ENCODE data around the gene FBXO5. TPM values are rescaled to one million over a fixed set of nuclear protein-coding genes. Genes with fewer than 3 reads are reported as not detected.
A peak's percentile ranks its signal among the peaks of the same experiment; 100 is the strongest.

Gene FBXO5
- total RNA-seq: 6.8 to 10.8 TPM (median 7.3 TPM) in 3 replicates
- long read RNA-seq, transcript FBXO5-201 (5 exons, 2,037 nt): minor isoform, 6 of 15 reads
- long read RNA-seq, transcript FBXO5-202 (5 exons, 2,221 nt): major isoform, 9 of 15 reads
- long read RNA-seq, partial matches to known transcripts: 0 of 15 reads
- long read RNA-seq, other reads (novel, unspliced or antisense): 0 of 15 reads

GRCh38 chr6:152982904-152983636 lies at the start of gene FBXO5:
Gene FBXO5, minus strand, starts transcription at chr6:152983041. Its CDS starts 82 bp downstream, at chr6:152982959.
- H3K4me1 Mint-ChIP-seq (ENCODE audit: low read depth): peaks cover 48% of the 10 kb centered on the region
- H3K27me3 Mint-ChIP-seq (ENCODE audit: low read depth): no peaks in the 10 kb centered on the region
- peak within 1 kb of the TSS; percentile 99 for H3K27ac Mint-ChIP-seq (ENCODE audit: unreplicated experiment)
- TF ChIP-seq CTCF (IDR thresholded peaks at IDR 0.05): peak; percentile 10
- H3K4me3 Mint-ChIP-seq (ENCODE audit: unreplicated experiment): peak within 1 kb of the TSS; percentile 98
- DNase-seq (ENCODE audit: low spot score): peak; percentile 99
- no peaks in the 10 kb centered on the region for H3K36me3 Mint-ChIP-seq (ENCODE audit: low read depth)
- H3K9me3 Mint-ChIP-seq (ENCODE audit: low read depth): no peaks in the 10 kb centered on the region

DNA sequence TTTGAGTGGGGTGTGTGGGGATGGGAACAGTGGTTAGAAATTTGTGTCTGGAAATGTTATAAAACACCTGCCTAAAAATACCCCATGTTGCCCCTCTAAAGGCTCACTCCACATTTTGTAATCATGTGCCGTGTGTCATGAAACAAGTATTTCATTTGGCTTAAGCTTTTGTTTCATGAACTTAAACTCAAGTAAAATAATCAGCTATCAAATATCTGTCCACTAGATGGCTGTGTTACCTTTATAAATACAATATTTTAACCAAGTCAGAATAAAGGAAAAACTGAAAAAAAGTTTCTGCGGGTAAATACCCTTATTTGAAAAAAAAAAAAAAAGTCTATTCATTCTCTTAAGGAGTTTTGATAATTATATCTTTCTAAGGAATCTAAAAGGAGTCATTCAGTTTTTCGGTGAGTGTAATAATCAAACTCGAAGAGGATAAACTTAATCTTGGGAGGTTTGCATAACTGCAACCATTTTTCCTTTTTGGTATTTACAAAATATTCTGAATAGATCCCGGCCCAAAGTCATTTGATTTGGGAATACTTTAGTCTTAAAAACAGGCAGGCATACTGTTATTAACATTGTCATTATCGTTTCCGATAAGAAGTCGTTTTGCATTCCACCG lies 49.5 kb upstream of the FBXO5 start:
- DNase-seq (ENCODE audit: low spot score): no peak
- H3K36me3 Mint-ChIP-seq (ENCODE audit: low read depth): no peaks in the 10 kb centered on the region
- no peaks in the 10 kb centered on the region for H3K27me3 Mint-ChIP-seq (ENCODE audit: low read depth)
- peak; percentile 88 for TF ChIP-seq CTCF (IDR thresholded peaks at IDR 0.05)
- H3K27ac Mint-ChIP-seq (ENCODE audit: unreplicated experiment): no peak overlapping the region
- peaks cover 10% of the 10 kb centered on the region for H3K4me1 Mint-ChIP-seq (ENCODE audit: low read depth)
- H3K9me3 Mint-ChIP-seq (ENCODE audit: low read depth): no peaks in the 10 kb centered on the region
- H3K4me3 Mint-ChIP-seq (ENCODE audit: unreplicated experiment): no peak overlapping the region

GRCh38 chr6:153031335-153031955 lies 48.6 kb upstream of the FBXO5 start:
- H3K27ac Mint-ChIP-seq (ENCODE audit: unreplicated experiment): no peak overlapping the region
- no peaks in the 10 kb centered on the region for H3K27me3 Mint-ChIP-seq (ENCODE audit: low read depth)
- H3K9me3 Mint-ChIP-seq (ENCODE audit: low read depth): no peaks in the 10 kb centered on the region
- no peak for TF ChIP-seq CTCF (IDR thresholded peaks at IDR 0.05)
- no peak overlapping the region for H3K4me3 Mint-ChIP-seq (ENCODE audit: unreplicated experiment)
- no peak for DNase-seq (ENCODE audit: low spot score)
- H3K36me3 Mint-ChIP-seq (ENCODE audit: low read depth): no peaks in the 10 kb centered on the region
- H3K4me1 Mint-ChIP-seq (ENCODE audit: low read depth): peaks cover 10% of the 10 kb centered on the region

GRCh38 chr6:153028963-153029362 lies 46.1 kb upstream of the FBXO5 start:
- Mint-ChIP-seq H3K36me3 (ENCODE audit: low read depth) (no peaks in the 10 kb centered on the region), H3K4me1 (ENCODE audit: low read depth) (peaks cover 15% of the 10 kb centered on the region), H3K27me3 (ENCODE audit: low read depth) (no peaks in the 10 kb centered on the region)

More at GRCh38 chr6:153028963-153029362, 46.1 kb upstream of the FBXO5 start:
- no peak for DNase-seq (ENCODE audit: low spot score)
- Mint-ChIP-seq H3K4me3 (ENCODE audit: unreplicated experiment) (no peak overlapping the region), H3K9me3 (ENCODE audit: low read depth) (no peaks in the 10 kb centered on the region), H3K27ac (ENCODE audit: unreplicated experiment) (no peak overlapping the region)
- no peak for TF ChIP-seq CTCF (IDR thresholded peaks at IDR 0.05)

All from chondrocyte (in vitro differentiated cells).